IPS-NIHi7 (cell line): ENCODE measurements around the gene CCDC92B.
A peak's percentile ranks its signal among the peaks of the same experiment; 100 is the strongest.
"Not testable (repeated sequence)": the region's sequence is repeated elsewhere in the genome, so short reads cannot be mapped to it uniquely, and the experiment has no call there.

Source experiments
- DNase-seq: peaks from one replicate; pipeline ENCODE4 v3.0.0; 2012; ENCODE audit warnings: mixed read lengths; ENCODE audit errors: extremely low spot score

Gene CCDC92B

DNA sequence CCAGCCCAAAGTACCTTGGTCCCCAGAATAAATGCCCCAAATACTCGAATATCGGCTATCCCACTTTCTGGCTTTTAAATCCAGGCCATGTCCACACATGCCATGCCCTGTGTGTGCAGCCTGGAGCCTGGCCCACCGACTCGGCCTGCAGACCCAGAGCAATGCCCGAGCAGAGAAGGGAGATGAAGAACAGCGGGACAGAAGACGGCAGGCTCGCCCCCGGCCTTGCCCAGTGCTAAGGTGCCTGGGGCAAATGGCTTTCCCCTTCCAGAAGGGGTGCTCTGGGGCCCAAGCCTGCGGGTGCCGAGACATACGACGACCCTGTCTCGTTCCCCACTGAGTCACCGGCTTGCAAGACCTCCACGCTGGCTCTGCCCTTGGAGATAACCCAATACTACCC lies 45.8 kb downstream of the CCDC92B start:
- no peak for DNase-seq

DNA sequence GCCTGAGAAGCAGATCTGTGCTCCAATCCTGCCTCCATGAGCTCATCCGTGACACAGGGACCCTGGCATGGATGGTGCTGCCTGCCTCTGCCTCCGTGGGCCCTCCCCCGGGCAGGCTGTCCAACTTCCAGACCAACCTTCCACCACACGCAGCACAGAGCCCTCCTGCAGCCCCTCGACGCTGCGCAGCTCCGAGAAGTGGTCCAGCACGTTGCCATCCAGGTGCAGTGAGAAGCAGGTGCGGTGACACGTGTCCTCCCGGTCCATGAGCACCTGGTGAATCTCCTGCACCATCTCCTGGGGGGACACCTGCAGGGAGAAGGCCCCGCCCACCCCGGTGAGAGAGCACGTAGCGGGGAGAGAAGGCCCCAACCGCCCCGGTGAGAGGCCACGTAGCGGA lies 46.3 kb downstream of the CCDC92B start:
- no peak for DNase-seq

DNA sequence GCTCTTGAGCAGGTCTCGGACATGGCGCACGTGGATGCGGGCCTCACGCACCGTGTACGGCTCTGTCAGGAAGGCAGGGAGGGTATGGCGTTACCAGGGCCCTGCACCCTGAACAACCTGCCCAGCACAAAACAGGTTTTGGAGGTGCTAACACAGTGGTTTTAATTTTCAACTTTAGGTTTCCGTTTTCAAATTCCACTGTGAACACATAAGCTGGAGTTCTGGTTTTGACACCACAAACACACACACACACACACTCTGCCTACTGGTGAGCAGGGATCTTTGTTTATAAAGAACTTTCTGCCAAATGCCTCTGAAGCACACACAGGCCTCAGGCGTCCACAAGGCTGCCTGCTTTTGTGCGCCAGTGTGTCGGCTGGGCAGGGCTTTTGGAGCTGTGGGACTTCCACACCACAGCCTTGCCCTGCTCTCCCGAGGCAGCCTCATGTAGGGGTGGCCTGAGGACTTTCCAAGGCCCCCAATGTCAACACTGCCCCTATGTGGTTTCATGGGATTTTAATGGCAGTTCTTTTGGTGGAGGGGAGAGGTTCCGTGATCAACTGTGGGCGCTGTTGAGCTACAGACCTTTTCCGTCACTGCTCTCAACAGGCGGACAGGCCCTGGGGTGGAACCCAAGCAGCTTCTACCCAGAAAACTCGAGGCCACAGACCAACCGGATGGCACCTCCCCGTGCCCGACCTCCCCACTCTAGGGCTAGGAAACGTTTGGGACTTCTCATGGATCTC lies 47.3 kb downstream of the CCDC92B start:
- no peak for DNase-seq

DNA sequence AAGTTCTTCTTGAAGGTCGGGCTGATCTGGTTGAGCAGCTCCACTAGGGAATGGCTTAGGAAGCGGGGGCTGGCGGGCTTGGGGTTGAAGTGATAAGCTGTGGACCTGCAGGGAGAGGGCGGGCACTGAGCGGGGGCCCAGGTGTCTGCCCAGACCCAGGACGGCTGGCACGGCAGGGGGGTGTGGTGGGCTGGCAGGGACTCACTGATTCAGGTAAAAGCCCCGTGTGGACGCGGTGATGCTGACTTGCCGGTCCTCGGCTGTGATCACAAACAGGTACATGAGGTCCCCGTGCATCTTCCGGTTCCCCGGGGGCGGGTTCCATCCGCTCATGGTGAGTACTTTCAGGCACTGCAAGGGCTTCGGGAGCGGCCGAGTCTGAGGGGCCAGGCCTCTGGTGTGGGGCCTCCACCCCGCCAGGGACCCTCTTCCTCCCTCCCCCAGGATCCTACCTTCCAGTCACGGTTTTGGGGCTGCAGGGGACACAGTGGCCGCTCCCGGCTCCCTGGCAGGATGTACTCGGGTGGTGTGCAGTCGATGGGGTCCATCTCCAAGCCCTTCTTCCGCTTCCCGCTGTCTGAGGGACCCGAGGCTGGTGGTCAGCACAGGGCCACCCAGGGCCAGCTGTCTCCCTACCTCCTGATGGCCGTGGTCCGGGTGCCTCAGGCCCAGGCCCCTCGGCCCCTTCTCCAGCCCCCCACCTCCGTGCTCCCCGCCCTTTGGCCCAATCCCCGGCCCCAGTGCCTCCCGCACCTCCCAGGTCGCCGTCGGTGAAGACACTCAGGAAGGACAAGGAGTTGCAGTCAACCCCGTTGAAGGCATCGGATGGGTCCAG lies 48.1 kb downstream of the CCDC92B start:
- no peak for DNase-seq

DNA sequence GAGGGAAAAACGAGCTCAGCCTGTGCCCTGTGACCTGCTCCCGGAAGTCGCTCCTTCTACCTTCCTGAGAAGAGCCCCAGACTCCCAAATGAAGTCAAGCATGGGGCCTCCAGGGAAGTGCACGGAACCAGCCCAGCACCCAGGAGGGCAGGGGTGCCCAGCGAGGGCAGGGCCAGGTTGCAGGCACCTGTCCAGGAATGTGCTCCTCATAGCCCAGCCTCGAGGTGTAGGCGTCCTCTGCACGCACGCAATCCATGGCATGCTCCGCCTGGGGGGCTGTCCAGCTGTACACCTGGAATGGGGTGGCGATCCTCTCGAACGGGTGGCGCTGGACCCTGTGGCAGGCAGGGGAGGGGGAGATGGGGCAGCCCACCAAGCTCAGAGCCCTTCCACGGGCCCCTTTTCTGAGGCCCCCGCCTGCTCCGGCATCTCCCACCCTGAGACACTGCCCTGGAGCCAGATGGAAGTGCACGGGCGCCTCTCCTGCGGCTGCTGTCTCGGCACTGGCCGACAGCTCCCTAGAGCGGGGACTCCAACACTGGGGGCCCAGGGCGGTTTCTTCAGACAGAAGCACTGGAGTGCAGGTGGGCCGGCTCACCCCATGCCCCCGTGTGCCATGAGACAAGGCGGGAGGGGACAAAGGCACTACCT lies 48.8 kb downstream of the CCDC92B start:
- no peak for DNase-seq

DNA sequence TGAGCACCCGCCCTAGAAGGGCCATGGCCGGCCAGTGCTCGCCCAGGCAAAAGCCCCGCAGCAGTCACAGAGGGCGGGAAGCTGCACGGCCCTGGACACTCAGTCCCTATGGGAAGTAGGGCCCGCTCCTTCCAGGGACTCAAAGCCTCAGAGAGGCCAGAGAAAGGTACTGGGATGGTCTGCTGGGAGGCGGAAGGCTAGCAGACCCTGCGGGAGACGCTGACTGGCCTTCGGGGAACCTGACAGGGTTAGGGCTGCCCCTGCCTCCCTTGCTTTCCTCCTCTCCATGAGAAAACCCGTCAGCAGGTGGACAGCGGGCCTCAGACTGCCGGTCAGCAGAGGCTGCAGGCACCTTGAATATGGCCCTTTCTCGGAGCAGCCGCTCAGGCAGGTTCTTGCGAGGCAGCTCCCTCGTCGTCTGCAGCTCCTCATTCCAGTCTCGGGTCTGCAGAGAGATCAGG lies 49.4 kb downstream of the CCDC92B start:
- DNase-seq: no peak

DNA sequence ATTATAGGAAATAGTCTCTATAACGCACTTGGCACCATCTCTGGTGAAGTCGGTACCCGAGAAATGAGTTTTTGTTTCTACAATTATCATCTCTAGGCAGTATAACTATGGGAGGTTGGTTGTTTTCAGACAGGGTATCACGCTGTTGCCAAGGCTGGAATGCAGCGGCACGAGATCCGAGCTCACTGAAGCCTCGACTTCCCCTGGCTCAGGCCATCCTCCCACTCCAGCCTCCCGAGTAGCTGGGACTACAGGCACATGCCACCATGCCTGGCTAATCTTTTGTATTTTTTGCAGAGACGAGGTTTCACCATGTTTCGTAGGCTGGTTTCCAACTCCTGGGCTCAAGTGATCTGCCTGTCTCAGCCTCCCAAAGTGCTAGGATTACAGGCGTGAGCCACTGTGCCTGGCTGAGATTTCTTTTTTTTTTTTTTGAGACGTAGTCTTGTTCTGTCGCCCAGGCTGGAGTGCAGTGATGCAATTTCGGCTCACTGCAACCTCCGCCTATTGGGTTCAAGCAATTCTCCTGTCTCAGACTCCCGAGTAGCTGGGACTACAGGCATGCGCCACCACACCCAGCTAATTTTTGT lies 50.1 kb downstream of the CCDC92B start:
- not testable (repeated sequence) for DNase-seq

DNA sequence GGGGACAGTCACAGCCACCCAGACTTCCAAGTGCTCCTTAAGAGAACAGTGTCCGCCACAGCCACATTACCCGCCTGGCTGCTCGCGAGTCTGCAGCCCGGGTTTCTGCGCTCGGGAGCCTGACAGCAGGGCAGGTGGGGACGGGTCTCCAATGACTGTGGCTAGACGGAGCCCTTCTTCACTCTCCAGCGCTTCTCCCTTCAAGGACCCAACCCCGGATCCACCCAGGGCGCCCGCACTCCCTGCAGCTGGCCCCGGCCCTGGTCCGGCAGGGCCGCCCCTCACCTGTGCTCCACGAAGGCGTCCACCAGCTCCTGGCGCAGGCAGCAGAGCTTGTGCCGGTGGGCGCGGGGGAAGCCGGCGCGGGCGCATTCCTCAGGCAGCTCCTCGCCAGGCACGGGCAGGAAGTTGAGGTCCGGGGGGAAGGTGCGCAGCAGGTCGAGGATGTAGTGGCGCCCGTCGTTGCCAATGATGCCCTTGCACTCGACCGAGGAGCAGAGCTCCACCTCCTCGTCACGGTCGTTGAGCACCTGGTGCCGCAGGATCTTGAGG lies 51.8 kb downstream of the CCDC92B start:
- DNase-seq: no peak

DNA sequence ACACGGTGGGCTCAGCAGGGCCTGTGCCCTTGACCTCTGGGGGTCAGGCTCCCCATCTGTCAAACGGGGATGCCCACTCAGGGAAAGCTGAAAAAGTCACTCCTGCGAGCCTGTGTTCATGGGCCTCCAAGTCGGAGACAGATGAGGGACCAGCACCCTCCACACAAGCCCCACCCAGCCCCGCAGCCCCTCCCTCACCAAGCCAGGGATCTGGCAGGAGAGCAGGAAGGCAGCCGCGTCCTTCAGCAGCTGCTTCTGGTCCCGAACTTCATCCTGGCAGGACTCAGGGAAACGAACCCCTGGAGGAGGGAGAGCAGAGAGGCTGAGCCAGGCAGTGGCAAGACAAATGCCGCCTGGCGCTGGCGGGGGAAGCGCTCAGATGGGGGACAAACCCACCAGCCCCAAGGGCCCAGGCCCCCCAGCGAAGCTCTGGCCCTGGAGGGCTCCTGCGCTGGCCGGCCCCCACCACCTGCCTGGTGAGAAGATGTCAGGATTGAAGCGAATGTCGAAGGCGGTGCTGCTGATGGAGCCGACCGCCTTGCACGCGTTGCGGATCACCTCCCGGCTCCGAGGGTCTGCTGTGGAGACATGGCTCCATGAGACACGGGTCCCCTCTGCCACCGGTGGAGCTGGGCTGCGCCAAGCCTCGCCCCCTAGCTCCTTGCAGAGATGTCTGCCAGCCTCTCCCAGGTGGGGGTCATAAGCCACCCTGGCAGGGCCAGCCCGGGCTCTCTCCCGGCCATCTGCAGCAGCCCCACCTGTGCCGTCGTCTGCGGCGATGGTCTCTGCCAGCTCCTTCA lies 53.3 kb downstream of the CCDC92B start:
- DNase-seq: no peak

DNA sequence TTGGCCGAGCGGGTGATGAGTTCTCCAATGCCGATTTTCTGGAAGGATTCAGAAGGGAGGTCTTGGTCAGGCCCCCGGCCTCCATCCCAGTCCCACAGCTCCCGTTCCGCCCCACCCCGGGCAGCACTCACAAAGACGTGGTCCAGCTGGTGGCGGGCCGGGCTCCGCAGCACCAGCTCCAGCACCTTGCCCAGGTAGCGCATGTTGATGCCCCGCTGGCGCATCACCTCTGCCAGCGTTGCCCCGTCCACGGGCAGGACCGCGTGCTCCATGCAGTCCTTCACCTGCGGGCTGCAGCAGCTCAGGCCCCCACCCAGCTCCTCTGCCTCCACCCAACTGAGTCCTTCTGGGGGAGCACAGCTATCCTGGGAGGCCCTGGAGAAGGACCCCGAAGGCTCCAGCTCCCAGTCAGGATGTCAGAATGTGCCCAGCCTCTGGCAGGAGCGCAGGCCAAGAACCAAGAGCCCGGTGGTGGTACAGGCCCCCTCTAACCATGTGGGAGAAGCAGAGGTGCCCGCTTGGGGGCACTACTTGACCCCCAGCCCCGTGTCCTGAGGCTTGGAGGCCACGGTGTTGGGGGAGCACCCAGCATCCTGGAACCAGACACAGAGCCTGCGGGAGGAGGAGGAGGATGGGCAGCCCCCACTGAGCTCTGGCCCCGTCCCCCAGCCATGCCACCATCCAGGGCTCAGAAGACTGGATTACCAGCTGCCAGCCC lies 54.0 kb downstream of the CCDC92B start:
- no peak for DNase-seq

DNA sequence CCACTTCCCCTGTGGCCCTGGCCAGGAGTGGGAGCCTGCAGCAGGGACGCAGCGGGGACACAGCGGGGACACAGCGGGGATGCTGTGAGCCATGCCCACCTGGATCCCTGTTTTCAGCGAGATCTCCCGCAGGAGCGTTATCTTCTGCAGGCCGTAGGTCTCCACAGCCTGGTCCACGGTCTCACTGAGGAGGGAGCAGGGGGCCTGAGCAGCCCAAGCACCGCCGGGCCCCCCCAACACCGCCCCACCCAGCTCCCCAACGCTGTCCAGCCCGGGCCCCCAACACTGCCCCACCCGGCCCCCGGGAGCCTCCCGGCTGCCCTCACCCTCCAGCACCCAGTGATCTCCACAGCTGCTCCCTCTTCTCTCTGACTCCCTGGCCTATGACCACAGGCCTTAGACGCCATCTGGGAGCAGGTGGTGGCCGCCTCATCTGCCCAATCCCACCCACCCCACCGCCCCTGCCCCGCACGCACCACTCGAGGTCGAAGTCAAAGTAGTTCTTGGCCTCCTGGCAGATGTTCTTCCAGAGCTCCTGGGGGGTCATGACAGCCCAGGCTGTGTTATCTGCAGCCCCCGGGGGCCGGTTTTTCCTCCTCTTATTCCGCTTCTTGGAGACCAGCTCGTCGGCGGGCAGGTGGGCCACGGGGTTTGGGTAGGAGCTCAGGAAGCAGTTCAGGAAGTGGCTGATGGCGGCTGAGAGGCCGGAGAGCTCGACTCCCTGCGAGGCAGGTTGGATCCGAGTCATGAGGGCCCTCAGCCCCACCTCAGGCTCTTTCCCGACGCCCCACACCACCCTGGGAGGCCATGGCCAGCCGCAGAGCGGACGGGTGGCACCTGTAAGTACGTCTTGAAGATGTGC lies 54.8 kb downstream of the CCDC92B start:
- no peak for DNase-seq

DNA sequence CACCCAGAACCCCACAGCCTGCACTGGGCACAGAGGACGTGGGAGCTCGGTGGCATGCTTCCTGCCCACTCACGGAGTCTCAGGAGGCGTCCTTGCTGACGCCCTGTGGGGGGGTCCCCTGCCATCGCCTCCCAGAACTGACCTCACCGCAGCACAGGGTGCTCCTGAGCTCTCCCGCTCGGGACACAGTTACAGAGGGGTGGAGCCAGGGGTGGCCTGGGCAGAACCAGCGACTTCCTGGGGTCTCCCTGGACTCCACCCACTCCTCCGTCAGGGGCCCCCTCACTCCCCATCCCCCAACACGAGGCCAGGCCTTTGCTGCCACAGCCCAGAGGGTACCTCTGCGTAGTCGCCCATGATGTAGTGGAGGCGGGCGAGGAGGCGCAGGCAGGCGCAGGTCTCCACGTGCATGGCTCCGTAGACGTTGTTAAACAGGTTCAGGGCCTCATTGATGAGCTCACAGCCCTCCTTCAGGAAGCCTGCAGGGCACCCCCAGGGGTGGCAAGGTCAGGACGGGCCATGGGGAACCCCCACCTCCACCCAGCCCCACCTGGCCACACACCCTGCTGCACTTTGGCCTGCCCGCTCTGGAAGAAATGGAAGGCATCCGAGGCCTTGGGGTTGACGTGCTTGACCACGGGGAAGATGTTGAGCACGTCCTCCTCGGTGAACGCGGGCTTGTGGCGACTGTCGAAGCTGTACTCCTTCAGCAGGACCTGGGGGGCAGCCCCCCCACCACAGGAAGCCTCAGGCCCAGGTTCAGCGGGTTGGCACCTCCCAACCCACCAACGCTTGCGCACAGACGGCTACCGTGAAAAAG lies 55.7 kb downstream of the CCDC92B start:
- no peak for DNase-seq

DNA sequence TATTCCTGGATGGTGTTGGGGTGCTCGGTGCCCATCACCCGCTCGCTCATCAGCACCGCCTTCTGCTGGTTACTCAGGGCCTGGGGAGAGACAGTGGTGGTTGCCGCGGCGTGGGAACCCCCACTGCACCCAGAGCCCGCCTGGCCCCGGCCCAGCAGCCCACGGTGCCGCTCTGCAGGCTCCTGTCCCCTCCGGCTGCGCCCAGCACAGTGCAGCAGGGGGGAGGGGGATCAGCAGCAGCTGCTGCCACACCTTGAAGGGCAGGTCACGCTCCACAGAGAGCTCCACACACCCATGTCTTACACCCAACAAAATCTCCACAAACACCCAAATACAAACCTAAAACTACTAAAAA lies 56.7 kb downstream of the CCDC92B start:
- no peak for DNase-seq

DNA sequence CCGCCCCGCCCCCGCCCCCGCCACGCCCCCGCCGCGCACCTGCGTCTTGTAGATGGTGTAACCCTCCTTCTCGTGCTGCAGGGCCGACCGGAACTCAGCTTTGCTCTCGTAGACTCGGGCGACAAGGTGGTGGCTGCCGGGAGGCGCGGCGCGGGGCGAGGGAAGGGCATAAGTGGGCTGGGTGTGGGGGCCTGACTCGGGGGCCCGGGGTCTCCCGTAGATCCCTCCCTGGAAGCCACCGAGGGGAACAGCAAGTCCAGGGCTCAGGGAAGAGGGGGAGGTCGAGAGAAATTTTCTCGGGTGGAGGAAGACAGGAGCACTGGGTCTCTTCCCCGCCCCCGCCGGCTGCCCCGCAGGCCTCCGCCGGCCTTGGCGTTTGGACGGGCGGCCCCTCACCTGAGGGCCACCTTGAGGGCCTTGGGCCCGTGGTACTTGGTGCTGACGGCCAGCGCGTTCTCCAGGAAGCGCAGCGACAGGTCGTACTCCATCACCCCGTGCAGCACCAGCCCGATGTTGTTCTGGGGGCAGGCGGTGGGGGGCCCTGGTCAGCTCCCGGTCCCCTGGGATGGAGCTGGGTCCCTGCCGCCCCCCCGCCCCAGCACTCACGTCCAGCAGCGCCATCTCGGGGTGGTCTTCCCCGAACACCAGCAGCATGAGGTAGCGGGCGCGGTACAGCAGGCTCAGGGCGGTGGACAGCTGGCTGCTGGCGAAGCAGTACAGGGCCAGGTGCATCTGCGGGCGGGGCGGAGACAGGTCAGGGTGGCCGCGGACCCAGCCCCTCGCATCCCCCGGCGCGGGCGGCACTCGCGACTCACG lies 57.3 kb downstream of the CCDC92B start:
- no peak for DNase-seq

DNA sequence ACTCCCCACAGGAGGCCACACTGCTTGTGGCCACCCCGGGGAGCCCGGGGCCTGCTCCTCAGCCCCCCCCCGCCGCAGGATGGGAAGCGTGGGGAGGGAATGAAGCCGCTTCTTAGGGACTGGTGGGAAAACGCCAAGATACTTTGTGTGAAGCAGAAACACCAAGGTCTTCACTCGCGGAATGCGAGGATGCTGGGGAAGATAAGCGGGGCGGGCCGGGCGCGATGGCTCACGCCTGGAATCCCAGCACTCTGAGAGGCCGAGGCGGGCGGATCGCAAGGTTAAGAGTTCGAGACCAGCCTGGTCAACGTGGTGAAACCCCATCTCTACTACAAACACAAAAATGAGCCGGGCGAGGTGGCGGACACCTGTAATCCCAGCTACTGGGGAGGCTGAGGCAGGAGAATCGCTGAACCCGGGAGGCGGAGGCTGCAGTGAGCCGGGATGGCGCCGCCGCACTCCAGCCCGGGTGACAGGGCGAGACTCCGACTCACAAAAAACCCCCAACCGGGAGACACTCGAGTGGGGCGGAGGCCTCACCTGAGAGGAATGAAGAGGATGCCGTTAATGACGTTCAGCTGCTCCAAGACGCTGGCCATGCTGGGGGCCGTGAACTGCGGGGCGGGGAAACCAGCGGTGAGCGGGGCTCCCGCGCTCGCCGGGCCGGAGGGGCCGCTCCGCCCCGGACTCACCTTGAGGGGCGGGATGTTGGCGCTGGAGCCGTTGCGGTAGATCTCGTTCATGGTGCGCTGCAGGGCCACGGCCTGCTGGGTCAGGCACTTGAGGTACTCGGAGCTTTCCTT lies 58.2 kb downstream of the CCDC92B start:
- peak; percentile 22 for DNase-seq

DNA sequence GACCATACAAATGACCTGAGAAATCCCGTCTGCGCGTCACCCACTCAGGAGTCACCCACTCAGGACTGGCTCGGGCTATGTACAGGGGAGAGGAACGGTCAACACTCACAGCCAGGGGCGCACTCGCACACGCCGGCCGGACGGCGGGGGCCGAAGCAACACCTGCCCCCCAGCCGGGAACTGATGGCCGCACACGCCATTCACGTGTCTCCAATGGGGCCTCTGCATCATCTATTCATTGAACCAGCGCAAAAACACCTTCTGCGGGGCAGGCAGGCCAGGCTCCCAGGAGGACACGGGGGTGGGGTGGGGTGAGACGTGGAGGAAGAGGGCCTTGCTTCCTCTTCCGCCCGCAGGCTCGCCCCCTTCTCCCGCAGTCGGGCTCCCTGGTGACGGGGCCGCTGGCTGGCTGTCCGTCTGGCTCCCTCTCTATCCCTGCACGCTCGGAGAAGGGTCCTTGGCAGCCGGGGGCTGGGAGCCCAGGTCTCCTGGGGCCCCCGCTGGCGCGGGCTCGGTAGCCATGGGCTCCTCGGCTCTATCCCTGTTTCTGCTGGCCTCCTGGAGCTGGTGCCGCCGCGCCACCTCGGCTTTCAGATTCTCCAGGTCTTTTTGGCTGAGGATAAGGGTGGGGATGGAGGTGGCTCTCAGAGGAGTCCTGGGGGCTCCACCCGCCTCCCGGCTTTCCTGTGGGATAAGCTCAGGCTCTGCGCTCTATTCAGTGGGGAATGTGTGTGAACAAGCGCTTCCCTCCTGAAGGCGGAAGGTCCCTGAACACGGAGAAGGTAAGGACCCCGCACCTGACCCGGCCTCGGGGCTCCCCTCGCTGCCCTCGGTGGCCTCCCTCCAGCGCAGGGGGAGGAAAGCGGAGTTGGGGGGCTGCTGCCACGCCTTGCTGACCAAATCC lies 59.0 kb downstream of the CCDC92B start:
- peak; percentile 10 for DNase-seq
